A172 (cell line): ENCODE measurements around the gene ARHGEF3. TPM values are rescaled to one million over a fixed set of nuclear protein-coding genes. Genes with fewer than 3 reads are reported as not detected.

ENCODE experiments used
- DNase-seq: peaks from one replicate; pipeline ENCODE4 v3.0.0-alpha.2; 2015; ENCODE audit warnings: low spot score
- total RNA-seq: library from RNA; depleted of rRNA; stranded (reverse); fragments of >200 nt; shearing (Covaris generic); gene quantifications from 2 replicates; pipeline ENCODE4 v1.2.3, GENCODE V29; 2014; rRNA removed

ARHGEF3 gene, protein sequence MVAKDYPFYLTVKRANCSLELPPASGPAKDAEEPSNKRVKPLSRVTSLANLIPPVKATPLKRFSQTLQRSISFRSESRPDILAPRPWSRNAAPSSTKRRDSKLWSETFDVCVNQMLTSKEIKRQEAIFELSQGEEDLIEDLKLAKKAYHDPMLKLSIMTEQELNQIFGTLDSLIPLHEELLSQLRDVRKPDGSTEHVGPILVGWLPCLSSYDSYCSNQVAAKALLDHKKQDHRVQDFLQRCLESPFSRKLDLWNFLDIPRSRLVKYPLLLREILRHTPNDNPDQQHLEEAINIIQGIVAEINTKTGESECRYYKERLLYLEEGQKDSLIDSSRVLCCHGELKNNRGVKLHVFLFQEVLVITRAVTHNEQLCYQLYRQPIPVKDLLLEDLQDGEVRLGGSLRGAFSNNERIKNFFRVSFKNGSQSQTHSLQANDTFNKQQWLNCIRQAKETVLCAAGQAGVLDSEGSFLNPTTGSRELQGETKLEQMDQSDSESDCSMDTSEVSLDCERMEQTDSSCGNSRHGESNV
- 10.4 and 14.4 TPM in 2 replicates for total RNA-seq

- peak; percentile 72 for DNase-seq
Observed at GRCh38 chr3:56801662-56802377, at the start of gene ARHGEF3. Gene ARHGEF3, minus strand, starts transcription at chr3:56801949. Its CDS starts 151 bp downstream, at chr3:56801798.

DNA sequence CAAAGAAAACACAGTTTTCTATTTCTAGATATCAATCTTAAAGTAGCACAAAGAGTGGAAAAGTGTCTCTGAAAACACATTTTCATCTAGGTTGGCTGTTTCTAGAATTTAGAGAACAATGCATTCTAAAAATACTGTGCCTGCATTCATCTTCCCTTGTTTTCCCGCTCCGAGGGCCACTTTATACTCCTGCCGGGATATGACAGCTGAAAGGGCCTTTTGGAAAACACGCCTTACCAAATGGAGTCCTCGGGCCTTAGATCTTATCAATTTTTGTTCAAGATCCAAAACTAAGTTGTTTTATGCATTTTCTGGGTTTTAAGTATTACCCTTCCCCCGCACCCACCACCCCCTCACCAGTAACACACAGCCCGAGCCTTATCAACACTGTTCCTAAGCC lies 47.9 kb upstream of the ARHGEF3 start:
- DNase-seq = no peak

GRCh38 chr3:56845505-56845904 lies 43.8 kb upstream of the ARHGEF3 start:
- DNase-seq = peak; percentile 25

GRCh38 chr3:56844536-56844935 lies 42.8 kb upstream of the ARHGEF3 start:
- no peak for DNase-seq

DNA sequence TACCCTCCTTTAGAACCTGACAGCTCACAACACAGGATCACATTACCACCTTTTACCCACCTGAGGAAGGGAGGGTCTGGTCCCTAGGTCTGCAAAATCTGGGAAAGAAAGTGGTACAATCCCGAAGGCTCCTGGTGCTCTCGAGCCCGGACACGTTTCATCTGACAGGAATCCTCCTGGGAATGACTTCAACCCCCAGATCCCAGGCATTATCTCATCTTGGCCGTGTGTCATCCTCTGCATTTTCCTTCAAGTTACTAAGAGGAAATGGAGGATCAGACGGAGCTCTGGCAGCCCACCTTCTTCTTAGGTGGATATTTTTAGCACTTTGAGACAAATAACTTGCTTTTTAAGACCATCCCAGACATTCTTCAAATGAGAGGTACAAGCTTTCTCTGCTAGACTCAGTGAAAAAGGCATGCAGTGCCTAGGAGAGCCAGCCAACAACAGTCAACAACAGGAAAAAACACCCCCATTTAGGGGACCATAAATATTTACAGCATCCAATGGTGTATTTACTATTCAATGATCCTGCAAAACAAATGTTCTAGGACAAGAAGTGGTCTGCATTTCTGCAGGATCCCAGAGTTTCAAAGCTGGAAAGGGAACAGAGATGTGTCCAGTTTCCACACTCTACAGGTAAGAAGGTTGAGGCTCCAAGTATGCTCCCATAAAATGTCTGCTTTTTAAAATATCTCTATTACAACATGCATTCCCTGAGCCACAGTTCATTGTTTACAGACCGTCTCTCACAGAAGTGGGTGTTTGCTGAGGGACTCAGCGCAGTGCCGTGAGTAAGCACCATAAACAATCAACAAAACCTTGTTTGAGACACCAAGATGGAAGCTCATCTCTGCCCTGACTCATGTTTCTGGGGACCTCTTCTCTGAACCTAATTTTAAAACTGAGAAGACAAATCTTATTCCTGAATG lies 38.3 kb upstream of the ARHGEF3 start:
- DNase-seq = peak; percentile 79

- no peak for DNase-seq
Observed at GRCh38 chr3:56838448-56838847, 36.7 kb upstream of the ARHGEF3 start.

- DNase-seq = no peak
Observed at GRCh38 chr3:56837196-56837955, 35.6 kb upstream of the ARHGEF3 start.

- DNase-seq = peak; percentile 35
Observed at GRCh38 chr3:56836276-56837163, 34.8 kb upstream of the ARHGEF3 start.

- DNase-seq = no peak
Observed at GRCh38 chr3:56835650-56836227, 34.0 kb upstream of the ARHGEF3 start.

DNA sequence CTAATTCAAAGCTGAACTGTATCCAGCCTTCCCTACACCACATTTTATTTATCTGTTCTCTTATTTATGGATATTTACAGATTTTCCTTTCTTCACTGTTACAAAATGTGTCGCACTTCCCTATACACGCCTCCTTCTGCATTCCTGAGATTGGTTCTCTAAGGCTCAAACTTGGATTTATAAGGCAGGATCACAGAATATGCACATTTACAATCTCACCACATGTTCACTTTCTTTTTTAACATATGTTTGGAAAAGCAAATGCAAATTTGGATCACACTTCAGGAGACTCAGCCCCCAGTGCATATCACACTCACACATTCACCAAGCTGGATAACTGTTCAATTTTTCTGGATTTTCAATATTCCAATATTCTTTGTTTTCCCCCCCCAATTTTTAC lies 31.8 kb upstream of the ARHGEF3 start:
- no peak for DNase-seq

DNA sequence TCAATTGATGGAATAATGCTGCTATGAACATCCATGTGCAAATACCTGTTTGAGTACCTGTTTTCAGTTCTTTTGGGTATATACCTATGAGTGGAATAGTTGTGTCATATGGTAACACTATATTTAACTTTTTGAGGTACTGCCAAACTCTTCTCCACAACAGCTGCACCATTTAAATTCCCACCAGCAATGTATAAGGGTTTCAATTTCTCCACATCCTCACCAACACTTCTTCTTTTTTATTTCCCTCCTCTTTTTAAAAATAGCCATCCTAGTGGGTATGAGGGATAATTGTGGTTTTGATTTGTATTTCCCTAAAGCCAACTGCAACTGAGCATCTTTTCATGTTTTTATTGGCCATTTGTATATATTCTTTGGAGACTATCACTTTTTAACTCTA lies 31.3 kb upstream of the ARHGEF3 start:
- DNase-seq = no peak

DNA sequence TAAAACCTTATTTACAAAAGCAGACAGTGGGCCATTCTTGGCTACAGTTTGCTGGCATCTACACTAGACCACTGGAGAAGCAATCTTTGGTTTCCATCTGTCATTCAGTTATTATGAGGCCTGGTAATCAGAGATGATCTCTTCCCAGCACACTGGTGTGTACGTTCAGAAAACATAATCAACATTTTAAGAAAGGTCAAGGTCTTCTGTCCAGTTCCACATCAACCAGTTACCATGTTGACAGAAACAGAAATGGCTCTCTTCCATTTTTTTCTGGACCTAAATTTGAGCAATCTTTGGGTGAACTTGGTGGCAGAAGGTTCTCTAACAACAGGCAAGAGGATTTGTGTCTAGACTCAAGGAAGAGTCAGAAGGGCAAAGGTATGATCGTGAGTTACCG lies 29.8 kb upstream of the ARHGEF3 start:
- DNase-seq = no peak

- no peak for DNase-seq
Observed at GRCh38 chr3:56830884-56831283, 29.1 kb upstream of the ARHGEF3 start.

GRCh38 chr3:56829533-56829932 lies 27.8 kb upstream of the ARHGEF3 start:
- DNase-seq = no peak

DNA sequence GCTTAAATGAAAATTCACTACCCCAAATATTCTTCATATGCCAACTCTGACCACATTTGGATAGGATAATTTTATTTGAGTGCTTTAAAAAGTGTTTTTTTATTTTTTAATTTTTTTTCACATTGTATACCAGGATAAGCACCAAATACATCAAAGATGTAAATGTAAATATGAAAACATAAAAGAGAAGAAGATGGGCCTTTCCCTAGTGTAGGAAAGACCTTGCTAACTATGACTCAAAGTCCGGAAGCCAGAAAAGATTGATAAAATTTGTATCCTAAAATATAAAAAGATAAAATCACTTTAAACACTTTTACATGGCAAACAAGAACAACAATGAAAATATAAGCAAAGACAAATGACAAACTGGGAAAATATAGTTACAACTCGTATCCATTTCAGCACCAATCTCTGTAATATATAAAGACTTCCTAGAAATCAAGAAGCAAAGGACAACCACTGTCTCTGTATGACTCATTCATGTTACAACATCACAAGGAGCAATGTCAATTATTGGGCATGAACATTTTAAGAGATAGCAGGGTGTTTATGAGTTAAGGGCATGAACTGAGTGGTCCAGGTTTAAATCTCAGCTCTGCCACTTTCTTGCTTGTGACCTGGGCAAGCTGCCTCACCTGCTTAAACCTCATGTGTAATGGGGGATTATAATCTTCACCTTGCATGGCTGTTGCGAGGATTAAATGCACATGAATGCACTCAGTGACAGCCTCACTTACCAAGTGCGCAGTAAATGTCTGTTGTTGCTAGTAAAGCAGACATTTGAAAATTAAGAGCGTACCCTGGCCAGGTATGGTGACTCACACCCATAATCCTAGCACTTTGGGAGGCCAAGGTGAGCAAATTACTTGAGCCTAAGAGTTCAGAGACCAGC lies 25.3 kb upstream of the ARHGEF3 start:
- no peak for DNase-seq

DNA sequence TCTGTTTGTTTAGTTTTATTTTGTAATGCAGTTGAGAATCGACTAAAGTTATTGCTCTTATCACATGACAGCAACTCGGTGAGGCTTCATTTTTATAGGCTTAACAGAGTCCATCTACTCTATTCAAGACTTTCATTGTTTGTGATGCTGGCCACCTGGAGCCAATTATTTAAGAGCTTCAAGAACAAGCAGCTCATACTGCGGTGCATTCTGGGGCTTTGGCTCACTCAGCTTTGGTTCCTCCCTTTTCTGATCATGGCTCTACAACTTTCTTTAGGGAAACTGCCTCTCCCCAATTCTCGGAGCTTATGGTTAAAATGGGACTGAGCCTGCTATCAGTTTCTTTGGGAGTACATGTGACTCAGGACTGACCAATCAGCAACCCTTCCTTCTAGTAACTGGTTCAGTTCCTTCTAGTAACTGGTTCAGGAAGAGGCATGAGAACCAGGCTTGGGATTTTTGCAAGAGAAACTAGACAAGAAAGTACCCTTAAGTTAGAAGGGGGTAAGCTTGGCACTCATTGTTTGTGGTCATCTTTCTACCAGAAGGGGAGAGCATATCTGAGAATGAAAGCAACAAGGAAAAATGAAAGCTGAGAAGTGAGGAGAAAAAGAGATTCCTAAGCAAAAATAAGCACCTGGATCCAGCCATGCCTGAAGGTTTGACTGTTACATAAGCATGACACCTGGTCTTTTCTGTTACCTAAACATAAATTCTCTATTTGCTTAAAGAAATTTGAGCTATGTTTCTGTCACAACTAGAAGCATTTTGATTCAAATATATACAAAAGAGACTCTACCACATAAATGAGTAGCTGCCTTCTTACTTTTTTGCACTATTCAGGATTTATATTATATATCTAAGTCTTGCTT lies 24.1 kb upstream of the ARHGEF3 start:
- DNase-seq = no peak

GRCh38 chr3:56823984-56824703 lies 22.4 kb upstream of the ARHGEF3 start:
- no peak for DNase-seq
